HG02840 (cell line): ENCODE measurements around the gene GXYLT2.

Source experiments
- ATAC-seq: cut with Tn5 transposase; IDR thresholded peaks from one replicate; pipeline ENCODE4 v1.9.1; 2021; ENCODE audit warnings: mild to moderate bottlenecking, moderate library complexity, moderate number of reproducible peaks; ENCODE audit not compliant: unreplicated experiment, low FRiP score

GXYLT2 gene

DNA sequence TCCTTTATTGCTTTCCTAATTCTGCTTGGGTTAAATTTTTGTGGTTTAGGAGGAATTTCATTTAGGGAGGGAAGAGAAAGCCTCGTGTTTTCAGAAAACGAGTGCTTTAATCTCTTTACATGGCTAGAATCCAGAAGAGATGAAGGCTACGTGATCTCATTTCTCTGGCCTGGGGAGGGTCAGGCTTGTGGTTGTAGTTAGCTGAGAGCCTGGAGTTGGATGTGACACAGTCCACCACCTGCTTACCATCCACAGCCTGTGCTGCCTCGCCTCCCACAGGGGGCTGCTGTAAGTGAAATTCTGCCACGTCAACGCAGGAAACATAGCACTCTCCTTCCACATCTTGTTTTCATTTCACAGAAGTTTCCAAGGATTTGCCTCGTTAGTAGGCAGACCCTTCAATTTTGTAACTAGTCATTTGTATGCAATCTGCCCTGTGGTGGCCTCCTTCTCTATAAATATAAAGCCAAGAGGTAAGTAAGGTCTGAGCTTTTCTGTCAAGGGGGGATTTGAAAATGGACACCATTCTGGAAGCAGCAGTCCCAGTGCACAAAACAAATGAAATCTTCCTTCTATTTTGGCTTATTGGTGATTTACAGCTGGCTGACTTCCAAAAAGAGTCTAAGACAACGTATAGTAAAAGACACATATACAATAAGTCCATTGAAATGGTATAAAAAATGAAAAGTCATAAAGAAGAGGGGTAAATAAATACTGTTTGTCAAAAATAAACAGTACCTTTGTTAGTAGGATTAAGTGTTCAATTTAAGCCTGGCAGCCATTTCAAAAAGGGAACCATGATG, 3.4 kb downstream of the GXYLT2 start:
- ATAC-seq = no peak

DNA sequence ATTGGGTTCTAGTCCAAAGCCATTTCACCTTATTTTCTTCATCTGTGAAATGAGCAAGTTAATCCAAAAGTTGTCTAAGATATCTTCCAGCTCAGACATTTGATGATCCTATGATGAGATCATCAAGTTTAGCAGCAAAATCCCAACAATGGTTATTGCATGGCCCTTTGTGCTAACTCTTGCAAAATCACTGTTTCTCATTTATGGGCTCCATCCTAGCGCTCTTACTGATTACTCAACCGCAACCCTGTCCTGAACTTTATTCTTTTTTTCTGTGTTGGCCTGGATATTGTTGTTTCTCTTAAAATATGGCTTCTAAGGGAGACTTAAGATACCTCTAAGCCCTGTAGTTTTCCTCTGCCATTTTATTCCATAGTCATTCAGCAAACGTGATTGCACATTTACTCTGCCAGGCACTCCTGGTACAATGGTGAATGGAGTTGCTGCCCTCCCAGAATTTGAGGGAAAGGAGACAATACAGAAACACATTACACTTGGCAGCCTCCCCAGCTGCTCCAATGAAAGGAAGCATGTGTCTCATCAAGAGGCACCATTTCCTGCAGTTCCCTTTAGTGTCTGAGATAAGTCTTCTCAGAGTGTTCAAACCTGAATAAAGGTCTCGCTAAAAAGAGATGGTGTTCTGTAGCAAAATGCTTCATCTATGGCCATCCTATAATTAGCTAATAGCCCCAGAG, 4.4 kb downstream of the GXYLT2 start:
- ATAC-seq = no peak

DNA sequence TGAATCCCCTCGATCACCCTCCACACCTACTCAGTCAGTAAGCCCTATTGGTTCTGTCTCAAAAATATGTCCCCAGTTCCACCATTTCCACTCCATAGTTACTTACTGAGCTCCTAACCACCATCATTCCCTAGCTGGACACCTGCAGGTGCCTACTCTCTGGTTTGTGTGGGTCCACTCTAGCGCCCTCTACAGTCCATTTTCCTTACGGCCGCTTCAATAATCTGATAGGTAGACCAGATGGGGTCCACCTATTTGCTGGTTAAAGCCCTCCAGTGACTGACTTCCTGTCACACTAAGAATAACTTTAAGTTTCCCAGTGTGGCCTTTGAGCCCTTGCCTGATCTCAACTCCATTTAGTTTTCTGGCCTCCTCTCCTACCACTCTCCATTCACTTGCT, 5.0 kb downstream of the GXYLT2 start:
- no peak for ATAC-seq

DNA sequence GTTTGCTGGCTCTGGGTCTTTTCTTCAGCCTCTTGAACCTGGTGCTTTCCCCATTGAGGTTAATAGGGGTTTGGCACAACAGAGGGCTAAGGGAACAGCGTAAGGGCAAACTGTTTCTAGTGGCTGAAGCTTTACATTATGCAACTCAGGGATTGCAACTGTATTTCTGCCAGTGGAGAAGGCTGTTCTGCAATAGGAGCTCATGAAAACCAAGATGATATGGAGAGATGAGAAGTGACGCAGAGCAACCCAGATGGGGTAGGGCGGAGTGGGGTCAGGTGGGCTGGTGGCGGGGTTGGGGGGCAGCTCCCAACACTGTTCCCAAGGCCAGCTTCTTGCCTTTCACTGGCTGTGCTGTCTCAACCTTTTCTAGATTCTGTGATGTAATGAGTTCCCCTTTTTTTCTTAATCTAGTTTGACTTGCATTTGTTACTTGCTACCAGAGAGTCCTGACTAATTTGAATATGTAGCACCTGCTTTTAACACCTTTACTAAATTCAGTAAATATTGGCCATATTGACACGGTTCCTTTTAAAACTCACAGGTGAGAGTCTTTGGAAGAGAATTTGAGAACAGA, 7.2 kb downstream of the GXYLT2 start:
- ATAC-seq = no peak

DNA sequence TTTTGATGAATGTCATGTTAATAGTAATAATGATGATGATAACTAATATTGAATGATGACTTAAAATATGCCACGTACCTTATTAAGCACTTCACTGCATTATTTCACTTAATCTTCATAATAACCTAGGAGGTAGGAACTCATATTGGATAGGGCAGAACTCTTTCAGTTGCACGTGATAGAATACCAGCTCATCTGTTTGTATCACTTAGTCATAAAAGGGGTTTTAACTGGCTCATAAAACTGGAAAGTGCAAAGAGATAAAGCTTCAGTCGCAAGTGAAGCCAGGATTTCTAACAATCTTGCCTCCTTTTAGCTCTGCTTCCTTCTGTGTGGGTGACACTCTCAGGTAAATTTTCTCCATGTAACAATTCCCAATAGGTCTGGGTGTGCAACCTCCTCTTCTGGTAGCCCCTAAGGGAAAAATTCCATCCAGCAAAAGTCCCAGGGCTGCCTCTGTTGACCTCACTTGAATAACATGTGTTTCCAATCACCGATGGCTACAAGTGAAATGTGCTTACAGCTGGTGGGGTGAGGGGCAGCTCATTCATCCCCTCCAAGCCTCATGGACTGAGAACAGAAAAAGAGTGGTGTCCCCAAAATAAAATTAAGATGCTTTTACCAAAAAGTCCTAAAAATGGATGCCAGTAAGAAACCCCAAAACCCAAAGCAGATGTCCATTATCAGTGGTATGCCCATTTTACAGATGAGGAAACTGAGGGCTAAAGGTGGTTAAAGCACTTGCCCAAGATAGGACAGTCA, 9.3 kb downstream of the GXYLT2 start:
- no peak for ATAC-seq

DNA sequence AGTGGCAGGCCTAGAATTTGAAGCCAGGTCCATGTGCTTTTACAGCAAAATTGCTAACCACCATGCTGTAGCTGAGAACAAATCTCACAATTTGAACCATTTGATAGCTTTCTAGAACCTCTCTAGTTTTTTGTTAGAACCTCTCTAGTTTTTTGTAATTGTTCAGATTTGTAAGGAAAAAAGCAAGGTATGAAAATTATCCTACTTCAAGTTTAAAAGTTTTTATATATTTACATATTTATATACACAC, 9.8 kb downstream of the GXYLT2 start:
- no peak for ATAC-seq

DNA sequence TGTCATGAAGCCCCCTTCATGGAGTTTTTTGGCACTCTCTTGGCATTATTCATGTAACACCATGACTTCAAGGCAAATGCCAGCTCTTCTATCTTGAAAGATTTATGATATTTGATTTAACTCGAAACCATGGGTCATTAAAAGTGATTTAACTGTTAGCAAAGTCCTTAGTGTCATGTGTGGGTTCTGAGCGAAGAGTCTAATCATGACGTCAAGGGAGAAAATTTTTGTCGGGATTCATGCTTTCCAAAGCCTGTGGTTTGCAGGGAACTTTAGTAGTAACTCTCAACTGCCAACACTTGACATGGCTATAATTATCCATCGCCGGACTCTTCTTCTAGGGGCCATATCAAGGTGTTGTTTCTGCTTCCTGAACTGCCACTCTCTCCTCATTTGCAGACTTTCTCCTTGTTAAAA, 11.5 kb downstream of the GXYLT2 start:
- ATAC-seq = no peak

DNA sequence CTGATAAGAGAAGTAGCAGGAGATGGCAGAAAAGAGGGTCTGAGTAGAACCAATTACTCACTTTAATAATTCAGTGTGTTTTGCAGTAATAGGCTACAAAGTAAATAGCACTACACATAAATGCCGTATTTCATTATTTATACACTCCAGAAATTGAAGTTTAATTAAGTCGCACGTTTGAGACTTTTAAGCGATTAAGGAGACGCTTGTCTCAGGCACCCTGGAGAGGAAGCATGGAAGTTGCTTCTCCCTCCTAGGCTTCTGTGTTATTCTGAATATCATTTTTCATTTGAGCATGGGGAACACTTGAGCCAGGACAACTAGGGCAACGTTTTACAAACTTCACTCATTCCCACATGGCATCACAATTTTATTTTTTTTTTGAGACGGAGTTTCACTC, 12.2 kb downstream of the GXYLT2 start:
- ATAC-seq = no peak

DNA sequence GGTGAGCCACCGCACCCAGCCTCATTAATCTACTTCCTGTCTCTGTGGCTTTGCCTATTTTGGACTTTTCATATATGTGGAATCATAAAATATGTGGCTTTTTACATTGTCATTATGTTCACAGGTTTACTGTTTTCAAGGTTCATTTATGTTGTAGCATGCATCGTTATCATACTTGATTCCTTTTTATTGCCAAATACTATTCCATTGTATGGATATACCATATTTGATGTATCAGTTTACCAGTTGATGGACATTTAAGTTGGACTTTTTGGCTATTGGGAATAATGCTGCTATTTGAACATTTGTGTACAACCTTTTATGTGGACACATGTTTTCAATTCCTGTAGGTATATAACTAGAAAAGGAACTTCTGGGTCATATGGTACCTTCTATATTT, 14.0 kb downstream of the GXYLT2 start:
- no peak for ATAC-seq

DNA sequence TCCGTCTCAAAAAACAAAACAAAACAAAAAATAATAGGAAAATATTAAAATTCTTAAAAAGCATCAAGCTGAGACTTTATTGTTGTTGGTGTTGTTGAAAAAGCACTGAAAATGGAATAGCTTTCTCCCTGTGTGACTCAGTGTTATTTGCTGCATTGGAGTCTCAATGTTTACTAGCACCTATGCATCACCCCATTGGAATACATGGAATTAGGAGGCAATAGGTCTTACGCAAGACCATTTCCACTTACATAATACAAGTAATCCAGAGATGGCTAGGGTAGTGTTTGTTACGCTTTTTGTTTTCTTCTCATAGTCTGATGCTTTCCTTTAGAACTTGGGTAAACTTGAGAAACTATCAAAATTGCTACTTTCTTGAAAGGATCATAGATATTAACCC, 15.2 kb downstream of the GXYLT2 start:
- ATAC-seq = no peak

DNA sequence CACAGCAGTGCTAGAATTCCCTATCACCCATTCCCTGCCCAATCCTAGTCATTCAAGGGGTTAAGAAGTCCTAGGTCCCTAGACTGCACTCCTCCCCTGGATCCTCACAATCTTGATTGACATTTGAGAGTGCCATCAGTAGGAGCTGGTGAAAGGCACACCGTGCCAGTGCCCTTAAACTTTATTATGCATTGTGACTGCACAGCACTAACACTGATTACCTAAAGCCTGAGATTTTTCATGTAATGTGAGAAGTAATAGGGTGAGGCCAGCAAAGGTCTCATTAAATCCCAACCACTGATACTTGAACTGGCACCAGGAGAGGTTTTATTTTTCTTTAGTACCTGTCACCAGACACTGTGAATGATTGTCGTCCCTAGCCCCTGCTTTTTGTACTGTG, 16.3 kb downstream of the GXYLT2 start:
- no peak for ATAC-seq

DNA sequence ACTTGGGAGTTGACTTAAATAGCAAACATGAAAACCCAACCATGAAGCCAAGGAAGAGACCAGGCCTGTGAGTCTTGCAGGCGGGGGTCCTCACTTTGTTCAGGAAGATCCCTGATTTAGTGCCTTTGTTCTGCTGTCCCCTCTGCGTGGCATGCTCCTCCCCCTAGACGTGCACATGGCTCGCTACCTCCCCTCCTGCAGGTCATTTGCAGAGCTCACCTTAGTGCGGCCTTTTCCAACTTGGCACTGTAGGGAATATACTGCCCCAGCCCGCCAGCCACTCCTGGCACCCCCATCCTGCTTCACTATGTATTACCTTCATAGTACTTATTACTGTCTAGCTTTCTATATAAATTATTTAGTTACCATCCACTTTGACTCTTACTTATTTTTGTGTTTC, 18.3 kb downstream of the GXYLT2 start:
- ATAC-seq = no peak

DNA sequence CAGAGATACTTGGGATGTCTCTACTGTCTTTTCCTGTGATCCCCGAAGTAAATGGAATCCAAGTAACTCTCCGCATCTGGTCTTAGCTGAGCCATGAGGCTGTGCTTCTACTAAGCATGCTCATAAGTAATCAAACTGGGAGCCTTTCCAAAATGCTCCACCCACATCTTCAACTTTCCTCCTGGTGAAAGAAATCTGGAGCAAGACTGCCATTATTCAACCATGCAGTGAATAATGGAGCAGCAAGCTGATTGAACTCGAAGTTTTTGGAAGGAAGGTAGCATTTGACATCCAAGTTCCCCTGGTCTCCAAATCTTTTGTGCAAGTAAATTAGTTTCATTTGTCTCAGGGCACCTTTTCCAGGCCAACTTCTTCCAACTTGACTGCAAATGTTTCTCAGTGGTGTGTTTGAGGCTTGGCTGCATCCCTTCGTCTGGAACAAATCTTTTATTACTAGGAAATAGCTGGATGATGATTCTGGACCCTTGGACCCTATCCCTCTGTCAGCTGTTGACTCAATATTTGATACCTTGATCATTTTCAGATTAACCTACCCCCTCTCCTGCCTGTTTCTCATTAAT, 19.4 kb downstream of the GXYLT2 start:
- no peak for ATAC-seq

DNA sequence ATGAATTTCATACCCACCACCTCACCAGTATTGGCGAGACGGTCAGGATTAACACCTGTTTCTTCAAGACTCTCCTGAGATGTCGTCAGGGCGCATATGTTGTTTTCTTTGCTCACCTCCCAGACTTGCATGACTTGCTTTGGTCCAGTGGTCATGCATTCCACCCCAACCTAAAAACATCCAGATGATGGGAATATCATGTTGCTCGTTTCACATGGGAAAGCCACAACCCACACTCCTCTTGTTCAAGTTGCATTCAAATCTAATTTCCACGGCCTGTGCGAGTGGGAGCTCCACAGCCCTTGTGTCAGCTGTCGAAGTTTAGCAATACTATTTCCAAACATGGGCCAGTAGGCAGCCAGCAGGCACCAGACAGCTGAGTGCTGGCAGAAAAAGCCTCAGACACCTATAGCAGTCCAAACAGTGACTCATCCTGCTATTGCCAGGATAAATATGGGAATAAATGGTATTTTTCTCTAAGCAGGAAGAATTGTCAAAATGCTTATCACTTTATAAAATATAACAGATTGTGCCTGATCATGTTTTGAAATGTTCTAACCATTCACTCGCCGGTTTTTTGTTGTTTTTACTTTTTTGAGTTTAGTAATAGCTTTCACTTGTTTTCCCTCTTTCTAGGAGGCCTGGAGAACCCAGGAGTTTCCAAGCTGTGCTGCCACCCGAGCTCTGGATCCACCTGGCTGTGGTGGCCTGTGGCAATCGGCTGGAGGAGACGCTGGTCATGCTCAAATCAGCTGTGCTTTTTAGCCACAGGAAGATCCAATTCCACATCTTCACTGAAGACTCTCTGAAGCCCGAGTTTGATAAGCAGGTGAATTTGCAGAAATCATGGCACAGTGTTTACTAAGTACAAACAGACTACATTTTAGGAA, 20.1 kb downstream of the GXYLT2 start:
- ATAC-seq = no peak

DNA sequence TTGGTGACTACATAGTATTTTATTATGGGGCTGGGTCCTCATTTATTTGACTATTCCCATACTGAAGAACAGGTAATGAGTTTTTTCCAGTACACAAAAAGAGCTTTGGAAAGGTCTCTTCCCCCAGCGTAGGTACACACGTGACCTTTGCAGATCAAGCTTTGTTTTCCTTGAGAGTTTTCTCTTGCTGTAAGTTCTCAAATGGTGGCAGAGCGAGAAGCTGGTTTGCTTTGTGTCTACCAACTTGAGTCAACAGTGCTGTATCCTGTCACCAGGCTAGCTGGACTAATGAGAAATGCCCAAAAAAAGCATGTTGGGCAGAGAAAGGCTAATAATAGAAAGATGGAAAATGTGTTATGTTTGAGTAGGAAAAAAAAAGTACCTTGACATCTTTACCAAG, 21.7 kb downstream of the GXYLT2 start:
- ATAC-seq = no peak

DNA sequence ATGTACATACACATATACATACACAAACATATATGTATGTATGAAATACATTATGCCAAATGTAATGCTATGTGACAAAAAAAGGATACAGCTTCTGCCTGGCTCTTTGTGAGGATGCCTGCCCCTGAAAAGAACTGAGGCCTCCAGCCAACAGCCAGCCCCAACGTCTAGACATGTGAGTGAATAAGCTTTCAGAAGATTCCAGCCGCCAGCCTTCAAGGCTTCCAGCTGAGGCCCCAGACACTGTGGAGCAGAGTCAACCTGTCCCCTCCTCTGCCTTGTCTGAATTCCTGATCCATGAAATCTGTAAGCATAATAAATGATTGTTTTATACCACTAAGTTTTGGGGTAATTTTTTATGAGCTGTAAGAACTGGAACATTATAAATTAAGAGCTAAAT, 24.7 kb downstream of the GXYLT2 start:
- ATAC-seq = no peak

DNA sequence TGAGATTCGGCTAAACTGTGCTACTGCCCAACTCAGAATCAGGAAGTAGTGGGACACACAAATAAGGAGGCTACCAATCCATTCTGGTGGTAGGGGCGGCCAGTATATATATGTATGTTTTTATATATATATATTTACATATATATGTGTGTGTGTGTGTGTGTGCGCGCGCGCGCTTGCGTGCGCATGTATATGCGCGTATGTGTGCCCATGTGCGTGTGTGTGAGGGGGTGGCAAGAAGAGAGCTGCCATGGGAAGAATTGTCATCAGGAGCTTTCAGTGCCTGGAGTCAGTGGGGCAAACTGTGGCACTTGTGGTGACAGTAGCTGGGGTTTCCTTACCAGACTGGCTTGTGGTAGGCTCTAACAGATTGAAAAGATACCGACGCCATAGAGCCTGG, 26.5 kb downstream of the GXYLT2 start:
- ATAC-seq = no peak

DNA sequence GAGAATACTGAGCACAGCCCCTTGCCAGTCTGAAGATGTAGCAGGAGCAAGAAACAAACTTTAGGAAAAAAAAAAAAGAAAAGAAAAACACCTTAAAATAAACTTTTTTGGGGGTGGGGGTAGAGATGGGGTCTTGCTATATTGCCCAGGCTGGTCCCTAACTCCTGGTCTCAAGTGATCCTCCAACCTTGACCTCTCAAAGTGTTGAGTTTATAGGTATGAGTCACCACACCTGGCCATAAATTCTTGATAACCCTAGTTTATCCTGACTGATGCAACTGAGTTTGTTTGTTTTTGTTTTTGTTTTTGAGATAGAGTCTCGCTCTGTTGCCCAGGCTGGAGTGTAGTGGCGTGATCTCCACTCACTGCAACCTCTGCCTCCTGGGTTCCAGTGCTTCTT, 28.4 kb downstream of the GXYLT2 start:
- ATAC-seq = no peak

DNA sequence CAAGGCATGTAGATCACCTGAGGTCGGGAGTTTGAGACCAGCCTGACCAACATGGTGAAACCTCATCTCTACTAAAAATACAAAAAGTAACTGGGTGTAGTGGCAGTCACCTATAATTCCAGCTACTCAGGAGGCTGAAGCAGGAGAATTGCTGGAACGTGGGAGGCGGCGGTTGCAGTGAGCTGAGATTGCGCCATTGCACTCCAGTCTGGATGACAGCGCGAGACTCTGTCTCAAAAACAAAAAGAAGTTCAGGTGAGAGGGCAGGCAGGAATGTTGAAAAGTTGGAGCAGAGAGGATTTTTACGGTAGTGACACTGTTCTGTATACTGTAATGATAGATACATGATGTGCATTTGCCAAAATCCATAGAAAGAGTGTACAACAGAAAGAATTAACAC, 31.7 kb downstream of the GXYLT2 start:
- no peak for ATAC-seq

DNA sequence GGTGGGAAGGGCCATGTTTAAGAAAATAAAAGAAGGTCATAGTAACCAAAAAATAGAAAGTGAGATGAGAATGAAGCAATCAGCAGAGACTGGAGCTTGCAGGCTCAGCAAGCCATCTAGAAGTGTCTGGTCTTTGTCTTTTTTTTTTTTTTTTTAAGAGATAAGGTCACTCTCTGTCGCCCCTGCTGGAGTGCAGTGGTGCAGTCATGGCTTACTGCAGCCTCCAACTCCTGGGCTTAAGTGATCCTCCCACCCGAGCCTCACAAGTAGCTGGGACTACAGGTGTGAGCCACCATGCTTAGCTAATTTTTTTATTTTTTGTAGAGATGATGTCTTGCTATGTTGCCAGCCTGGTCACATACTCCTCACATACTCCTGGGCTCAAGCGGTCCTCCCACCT, 36.2 kb downstream of the GXYLT2 start:
- no peak for ATAC-seq
